Hypothalamus (tissue), 51 donors: Measurements from ENCODE around the gene RNGTT.
A peak's percentile ranks its signal among the peaks of the same experiment; 100 is the strongest.

Experiments used
- DNase-seq, 51 donors: peaks; one replicate each; lab custom pipeline; 2025; lab: John Stamatoyannopoulos, UW

RNGTT gene

DNA sequence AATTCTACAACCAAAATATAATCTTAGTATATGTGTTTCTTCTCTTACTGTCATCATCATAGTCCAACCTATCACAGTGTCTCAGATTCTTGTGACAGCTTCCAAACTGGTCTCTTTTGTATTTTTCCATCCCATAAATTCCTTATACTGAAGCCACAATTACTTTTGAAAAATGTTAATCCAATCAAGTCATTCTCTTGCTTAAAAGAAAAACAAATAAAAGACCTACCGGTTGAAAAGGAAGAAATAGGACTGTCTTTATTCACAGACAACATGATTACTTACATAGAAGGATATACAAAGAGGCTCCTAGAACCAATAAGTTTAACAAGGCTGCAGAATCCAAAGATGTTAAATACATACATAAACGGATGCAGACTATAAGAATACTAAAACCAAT is 339.9 kb downstream of the RNGTT start:
- no peak for DNase-seq

DNA sequence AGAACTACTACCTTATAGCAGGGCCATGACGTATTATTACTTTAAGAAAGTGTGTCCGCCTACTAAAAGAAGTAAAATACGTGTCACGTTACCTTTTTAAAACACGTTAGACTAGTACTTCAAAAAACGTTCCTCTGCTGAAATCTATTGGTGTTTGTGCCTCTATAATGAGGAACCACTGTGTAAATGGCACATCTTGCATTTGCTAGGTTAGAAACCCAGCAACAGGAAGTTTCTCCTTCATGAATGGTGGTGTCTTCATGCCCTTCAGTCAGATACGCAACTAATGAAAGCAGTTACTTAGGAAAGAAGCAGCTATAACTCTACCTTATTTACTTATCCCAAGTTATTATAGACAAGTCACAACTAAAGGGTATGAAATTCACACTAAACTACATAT is 343.5 kb downstream of the RNGTT start:
- DNase-seq = no peak

DNA sequence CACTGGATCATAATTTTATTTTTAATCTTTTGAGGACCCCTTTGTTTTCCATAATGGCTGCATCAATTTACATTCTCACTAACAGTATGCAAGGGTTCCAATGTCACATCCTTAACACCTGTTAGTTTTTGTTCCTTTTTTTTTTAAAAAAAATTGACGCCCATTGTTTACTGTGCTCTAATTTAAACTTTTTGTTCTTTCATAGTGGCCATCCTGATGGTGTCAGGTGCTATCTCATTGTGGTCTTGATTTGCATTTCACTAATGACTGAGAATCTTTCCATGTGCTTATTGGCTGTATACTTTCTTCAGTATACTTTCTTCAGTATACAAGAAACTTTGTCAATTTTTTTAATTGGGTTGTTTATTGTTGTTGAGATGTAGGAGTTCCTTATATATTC is 347.0 kb downstream of the RNGTT start:
- no peak for DNase-seq

DNA sequence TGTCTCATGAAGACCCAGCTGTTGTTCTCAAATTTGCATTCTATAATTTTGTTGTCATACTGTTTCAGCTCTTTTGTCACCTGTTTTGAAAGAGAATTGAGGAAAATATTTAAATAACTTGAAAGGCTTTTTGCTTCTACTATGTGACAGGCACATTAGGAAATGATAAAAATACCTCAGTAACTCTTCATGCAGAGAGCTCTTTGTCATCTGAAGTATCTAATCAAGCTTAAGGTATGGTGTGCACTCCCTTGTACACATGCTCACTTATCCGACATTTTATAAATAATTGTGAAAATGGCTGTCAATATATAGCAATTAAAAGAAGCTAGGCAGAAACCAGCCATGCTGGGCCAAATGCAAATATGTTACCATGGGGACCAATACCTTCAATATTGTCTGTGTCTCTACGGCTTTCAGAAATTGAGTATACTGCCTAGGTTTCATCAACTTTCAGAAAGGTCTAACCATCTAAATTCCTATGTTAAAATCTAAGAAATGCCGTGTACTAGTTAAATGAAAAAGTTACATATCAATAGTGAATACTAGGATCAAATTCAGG is 349.0 kb downstream of the RNGTT start:
- no peak for DNase-seq

DNA sequence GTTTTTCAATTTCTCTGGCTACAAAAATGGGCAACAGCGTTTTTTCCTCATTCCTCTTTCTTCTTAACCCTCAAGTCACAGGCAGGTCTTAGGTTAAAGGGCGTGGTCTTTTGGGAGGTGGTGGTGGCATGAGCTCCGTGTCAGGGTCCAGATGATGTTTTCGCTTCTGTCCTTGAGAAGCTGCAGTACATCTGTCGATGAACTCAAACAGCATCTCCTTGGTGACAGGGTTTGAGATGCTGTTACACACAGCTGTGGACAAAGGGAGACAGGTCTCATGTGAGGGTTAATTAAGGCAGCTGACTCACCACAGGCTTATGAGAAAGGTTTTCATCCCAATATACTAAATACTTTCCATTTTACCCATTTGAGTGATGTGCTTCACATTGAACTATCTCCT is 350.8 kb downstream of the RNGTT start:
- no peak for DNase-seq

DNA sequence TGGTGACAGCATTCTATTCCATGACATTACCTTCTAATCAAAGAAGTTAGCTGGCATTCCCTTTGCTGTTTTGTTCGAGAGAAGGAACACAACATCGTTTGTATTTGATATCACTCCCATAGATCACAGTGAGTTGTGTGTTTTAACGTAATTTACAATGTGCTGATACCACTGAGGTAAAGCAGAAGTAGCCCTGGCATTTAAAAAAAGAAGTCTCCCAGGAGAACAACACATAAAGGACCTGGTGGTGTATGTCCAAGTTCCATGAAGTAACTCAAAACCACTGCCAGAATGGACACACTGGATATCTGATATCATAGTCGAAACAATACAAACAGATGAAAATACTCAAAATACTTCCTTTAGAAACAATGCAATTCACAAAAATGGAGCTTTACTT is 351.7 kb downstream of the RNGTT start:
- no peak for DNase-seq

DNA sequence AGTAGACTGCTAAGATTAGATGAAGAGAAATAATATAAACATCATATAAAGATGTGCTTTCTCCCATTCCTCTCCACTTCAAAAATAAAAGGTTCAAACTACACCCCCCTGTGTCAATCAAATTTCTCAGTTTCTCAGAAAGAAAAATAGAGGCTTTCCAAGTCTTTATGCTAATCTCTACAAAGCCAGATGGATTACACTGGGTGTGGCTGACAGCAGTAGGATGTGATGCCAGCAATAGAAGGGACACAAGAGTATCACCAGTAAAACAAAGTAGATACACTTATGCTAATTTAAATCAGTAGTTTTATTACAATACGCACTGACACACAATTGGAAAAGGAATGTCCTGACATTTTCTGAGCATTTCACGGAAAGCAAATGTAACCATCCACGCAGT is 353.4 kb downstream of the RNGTT start:
- no peak for DNase-seq

DNA sequence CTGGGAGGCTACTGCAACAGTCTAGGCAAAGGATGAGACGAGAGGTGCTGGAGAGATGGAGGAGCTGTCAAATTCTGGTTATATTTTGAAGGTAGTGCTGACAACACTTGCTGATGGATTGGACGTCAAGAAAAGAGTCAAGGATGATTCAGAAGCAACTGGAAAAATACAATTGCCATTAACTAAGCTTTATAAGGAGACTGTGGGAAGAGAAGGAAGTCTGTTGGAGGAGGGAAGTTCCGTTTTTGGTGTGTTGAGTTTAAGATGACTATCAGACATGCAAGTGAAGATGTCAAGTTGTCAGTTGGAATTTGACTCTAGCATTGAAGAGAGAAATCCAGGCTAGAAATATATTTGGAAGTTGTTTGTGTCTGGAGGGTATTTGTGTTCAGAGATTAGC is 358.1 kb downstream of the RNGTT start:
- DNase-seq = no peak

DNA sequence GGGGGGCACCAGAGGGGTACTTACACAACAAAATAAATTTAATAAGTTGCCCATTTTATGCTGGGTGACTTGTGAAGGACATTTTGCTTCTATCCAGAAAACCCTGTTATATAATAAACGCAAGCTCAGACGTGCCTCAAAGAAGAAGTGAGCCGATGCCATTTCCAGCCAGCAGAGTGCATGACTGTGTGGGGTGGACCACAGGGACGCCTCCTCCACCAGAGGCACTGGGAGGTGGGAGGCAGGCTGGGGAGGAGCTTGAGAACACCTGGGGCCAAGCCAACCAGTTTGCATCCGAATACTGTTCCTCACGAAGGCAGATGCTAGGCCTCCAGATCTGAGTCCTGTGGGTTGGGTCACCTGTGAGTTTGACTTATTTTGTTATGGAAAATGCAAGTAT is 363.8 kb downstream of the RNGTT start:
- no peak for DNase-seq

DNA sequence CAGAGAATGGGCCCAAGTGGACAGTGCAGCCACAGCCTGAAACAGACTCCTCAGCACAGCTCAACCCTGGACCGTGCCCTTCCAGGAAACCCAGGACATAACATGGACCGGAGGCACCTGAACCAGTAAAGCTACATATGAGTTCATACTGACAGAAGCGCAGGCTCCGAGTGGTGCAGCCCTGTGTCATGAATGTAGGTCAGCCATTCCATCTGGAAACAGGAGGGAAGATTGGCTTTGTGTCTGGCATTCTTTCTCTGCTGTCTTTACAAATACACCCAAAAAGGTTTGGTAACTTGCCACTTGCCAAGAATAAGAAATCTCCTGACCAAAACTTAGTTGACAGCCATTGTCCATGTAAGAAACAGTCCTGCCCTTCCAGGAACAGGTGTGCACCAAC is 366.6 kb downstream of the RNGTT start:
- DNase-seq = no peak

DNA sequence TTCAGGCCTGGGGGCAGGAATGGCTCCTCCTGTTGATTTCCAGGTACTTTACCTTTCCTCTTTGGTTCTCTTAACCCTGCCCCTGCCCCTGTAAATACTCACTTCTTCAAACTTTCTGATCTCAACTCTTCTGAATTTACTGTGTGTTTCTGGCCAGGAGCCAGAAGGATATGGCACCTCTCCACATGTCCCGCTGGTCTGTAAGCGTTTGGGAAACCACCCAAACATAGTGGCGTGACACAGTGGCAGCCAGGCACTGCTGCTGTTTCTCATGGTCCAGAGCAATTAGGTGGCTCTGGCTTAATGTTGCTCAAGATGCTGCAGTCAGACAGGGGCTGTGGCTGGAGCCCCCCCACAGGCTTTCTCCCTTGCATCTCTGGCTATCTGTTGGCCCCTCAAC is 374.5 kb downstream of the RNGTT start:
- no peak for DNase-seq

DNA sequence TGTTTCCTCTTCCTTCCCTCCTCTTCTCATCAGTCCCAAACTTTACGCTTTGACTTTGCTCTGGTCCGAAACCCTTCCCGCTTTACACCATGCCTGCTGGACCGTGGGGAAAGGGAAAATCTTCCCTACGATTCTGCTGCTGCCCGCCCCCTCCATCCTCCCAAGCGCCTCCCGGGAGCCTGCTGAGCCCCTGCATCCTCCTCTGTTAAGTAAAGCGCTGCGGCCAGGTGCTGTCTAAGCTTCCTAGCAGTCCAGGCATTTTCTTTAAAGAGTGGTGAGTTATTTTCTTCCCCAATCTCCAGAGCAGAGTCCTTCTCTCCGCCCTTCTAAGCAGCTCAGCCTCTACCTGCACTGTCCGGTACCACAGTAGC is 376.3 kb downstream of the RNGTT start:
- no peak for DNase-seq

DNA sequence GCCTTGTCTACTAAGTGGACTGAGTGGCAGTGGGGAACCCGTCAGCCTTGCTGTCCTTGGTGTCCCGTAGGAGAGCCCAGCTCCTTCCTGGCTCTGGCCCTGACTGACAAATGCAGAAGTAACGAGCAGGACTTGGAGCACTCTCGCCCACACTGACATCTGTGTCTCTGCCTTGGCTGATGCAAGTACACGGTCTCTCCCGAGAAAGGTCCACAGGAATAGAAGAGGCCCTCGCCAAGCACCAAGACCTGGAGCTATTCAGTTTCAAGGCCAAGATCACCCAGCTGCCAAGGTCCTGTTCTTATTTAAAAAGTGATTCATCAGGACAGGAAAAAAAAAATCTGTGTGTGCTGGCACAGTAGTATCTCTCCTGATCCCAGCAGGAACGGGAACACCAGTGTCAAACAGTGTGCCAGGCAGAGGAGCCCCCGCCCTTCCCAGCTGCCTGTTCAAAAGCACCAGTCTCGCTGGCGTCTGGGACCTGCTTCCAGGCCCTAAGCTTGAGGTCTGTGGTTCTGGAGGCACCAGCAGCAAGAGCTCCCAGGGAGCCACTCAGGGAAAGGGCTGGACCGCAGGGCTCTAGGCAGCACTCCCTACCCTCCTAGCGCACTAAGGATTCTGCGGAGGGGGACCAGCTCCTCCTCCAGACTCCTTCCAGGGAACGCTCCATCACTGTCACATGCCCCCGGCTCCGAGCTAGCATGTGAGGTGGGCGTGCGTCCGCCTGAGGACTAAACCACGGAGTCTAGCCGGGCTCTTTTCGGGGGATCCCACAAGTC is 376.9 kb downstream of the RNGTT start:
- DNase-seq = peak in 24 of 51 donors; percentile 6 to 81 (median 43)

DNA sequence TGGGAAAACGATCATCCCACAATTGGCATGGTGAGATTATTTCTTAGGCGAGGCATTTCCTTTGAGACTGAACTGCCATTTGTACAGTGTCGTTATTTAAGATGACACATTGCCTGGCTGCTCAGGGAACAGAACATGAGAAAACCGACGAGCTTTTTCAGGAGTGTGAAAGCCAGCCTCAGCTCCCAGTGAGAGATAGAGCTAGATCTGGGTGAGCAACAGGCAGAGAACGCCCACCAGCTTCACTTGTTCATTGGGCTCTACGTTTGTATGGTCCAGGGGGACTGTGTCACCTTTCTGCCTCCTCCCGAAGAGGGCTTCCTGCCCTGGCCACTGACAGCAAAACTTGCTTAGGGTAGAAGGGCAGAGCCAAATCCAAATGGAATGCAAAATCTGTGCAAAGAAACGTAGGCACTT is 378.1 kb downstream of the RNGTT start:
- no peak for DNase-seq

DNA sequence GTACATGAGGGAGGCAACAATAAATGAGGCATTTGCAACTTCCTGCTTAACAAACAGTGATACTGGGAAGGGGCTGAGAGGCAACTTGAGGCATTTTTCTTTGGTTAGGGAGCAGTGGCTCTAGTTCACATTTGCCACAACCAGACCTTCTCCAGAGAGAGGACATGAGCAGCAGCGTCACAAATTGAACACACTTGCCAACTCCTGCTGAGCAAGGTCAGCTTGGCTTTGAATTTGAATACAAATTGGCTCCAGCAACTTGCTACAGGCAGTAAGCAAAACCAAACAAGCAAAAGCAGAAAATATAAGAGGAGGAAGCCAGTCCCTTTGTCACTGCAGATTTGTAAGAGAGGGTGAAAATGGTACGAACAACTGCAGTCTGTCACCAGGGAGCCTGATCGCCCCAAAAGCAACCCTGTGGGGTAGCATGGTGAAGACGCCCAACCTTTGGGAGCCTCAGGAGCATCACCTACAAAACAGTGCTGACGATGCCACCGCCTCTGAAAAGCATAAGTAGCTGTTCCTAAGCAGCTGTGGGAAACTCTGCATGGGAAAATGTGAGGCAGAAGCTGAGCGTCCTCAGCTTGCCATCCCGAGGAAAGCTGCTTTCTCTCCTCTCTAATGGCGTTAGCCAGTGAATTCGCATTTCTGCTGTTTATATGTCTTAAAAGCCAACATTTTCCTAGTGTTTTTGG is 378.7 kb downstream of the RNGTT start:
- DNase-seq = peak in 11 of 51 donors; percentile 9 to 54 (median 19)

DNA sequence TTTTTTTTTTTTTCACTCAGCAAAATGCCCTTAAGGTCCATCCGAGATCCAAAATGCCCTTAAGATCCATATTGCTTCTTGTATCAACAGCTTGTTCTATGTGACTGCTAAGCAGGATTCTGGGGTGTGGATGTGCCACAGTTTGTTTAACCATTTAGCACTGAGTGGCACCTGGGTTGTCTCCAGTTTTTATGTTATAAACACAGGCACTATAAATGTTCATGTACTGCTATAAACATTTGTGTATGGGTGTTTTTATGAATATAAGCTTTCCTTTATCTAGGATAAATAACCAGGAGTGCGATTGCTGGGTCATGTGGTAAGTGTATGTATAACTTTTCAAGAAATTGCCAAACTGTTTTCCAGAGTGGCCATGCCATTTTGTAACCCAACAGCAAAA is 386.0 kb downstream of the RNGTT start:
- no peak for DNase-seq

DNA sequence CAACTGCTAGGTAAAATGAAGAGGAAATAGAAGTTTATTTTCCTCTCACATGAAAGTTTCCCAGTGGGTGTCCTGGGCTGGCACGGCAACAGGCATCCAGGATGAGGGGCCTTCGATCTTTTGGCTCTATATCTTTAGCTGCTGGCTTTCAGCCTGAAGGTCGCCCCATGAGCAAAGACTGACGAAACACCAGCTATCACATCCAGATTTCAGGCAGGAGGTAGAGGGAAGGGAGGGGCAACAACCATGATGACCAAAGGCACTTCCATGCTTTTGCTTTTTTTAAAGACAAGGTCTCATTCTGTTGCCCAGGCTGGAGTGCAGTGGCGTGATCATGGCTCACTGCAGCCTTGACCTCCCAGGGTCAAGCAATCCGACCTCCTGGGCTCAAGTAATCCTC is 387.9 kb downstream of the RNGTT start:
- DNase-seq = no peak

DNA sequence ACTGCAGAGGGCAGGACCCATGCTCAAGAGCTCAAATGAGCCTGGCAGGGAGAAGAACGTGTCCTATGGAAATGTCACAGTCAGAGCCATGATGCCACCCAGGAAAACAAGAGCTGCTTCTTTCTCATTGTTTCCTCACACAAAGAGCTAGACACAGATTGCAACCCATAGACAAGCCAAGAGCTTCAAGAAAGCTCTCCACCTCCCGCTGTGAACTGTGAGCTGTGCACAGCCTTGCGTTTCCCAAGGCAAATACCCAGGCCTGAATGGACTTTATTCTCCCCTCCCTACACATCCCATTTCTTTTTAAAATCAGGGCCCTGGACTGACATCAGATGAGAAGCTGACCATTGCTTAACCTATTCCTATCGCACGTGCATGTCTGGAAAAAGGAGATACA is 388.8 kb downstream of the RNGTT start:
- DNase-seq = peak in 2 of 51 donors; percentile 9 to 10

DNA sequence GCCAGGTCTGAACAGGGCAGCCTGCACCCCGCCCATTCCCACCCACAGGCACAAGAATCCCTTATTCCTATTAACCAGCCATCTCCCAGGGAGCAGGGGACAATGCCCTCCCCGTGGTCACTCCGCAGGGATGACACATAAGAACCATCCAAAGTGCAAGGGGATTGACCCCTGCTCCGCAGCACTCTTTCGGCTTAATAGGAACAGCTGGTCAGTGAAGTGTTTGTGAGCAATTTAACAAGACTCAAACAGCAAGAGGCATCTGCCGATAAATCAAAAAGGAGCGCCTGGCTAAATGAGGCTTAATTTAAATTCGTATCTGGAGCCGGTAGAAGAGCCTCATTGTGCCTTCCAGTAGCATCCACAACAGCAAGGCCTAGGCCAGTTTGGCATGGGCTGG is 389.4 kb downstream of the RNGTT start:
- DNase-seq = no peak

DNA sequence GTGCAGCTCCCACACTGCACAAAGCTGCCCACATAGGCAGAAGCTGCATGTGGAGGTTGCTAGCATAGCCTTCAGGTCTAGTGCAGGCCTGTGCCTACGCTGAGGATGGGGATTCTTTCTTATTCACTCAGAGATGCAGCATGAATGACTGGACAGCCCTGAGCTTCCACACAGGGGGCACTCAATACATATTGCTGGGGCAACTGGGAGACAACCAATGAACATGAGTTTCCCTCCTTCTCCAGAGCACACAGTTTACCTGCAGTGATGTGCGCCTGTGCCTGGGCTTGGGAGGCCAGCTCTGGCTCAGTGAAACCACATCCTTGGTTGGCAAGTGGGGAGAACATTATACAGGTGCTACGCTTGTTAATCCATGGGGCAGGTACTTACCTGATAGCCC is 389.9 kb downstream of the RNGTT start:
- no peak for DNase-seq

DNA sequence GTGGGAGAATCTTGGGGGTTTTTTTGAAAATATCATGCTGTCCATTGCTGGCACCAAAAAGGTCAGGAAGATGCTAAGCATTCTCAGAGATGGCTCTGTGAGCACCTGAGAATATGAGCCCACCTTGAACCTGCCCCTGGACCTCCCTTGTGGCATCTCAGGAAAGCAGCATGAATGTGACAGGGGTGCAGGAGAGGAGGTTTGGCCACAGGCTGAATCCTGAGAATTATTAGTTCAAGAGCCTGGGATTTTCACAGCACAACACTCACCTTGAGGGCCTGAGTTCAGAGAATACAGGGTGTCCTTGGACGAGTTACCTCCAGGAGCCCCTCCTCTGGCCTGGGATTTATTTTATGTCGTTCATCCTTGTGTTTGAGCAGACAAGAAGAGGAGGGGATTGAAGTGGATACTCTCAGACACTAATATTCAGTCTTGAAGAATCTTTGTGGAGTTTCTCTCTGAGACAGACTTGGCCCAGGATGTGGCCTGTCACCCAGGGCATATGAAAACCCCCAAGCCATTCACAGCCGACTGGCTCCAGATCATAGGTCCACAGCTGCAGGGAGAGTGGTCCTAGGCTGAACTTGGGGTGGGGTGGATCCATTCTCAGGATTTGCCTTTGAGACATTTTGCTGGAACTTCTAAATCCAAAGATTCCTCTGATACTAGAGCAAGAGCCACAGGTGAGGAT is 390.8 kb downstream of the RNGTT start:
- DNase-seq = no peak

DNA sequence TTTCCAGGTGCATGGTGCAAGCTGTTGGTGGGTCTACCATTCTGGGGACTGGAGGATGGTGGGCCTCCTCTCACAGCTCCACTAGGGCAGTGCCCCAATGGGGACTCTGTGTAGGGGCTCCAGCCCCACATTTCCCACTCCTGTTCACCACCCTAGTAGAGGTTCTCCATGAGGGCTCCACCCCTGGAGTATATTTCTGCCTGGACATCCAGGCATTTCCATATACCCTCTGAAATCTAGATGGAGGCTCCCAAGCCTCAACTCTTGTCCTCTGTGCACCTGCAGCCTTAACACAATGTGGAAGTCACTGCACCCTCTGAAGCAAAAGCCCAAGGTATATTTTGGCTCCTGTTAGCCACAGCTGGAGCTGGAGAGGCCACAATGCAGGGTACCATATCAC is 393.5 kb downstream of the RNGTT start:
- no peak for DNase-seq
